Stimulated activated CD4-positive, alpha-beta T cell treated with anti-CD3 and anti-CD28 coated beads, TNF-alpha, amount 100 ng/mL, for 1 hour (primary cell): ENCODE results near the gene CDC42BPG.
A peak's percentile ranks its signal among the peaks of the same experiment; 100 is the strongest.

ENCODE experiments used
- DNase-seq, 3 donors: peaks; one replicate each; pipeline ENCODE4 v3.0.0-alpha.2; 2020; ENCODE audit warnings: low read depth in 3 of 3, low spot score in 1 of 3

Gene CDC42BPG

GRCh38 chr11:64867748-64868462 lies 23.5 kb upstream of the CDC42BPG start:
- DNase-seq, result no peak

- DNase-seq, result no peak
These were observed 21.7 kb upstream of the CDC42BPG start for GRCh38 chr11:64866173-64866491.

DNA sequence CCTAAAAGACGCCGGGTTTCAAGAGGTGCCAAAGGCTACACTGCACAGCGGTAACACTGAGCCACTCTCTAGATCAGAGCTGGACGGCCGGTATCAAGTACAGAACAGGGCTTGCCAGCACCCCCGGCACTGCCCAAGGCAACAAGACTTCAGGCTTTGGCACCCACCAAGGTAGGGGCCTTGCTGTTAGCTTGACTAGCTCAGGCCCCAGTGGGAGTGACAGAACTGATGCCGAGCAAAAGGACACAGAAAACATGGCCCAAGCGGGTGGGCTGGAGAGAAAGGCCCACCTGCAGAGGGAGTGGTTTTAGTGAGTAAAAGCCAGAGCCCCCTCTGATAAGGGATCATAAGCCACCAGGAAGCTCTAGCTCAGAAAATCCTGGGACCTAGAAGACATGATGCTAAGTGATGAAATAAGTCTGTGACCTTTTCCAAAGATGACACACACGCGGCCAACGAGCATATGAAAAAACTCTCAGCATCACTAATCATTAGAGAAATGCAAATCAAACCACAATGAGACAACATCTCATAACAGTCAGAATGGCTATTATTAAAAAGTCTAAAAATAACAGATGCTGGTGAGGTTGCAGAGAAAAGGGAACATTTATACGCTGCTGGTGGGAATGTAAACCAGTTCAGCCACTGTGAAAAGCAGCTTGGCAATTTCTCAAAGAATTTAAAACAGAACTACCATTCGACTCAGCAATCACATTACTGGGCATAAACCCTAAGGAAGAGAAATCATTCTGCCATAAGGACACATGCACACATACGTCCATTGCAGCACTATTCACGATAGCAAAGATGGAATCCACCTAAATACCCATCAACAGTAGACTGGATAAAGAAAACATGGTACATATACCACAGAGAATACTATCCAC lies 21.1 kb upstream of the CDC42BPG start:
- no peak for DNase-seq

DNA sequence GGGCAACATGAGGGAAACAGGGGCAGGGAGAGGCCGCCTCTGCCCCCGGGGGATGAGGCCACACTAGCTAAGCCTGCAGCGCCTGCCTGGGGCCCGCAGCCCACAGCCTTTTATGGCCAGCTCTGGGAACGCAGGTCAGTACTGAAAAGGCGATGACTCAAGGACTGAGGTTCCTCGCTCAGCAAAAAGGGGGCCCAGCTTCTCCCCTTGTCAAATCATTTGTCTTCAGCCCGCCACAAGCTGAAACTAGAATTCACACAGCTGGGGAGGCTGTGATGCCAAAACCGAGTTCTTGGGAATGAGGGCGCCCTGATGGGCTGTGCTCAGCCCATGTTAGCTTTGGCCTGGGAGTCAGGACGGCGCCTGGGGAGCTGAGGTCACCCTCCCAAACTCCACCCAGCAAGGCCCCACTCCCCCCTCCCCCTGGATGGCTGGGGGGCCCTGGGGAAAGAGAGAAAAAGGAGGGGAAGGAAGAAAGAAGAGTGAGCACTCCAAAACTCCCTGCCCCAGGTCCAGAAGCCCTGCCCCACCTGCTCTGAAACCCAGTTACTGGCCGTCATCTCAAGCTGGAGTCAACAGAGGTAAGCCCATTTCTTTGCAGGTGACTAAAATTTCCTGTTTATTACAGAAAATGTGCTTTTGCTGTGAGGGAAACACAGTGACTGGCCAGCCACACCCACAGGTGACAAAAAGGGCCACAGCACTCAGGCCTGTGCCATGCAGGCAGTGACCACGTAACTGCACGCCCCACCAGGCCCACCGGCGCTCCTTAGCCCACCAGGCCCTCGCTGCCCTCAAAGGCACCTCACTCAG lies 20.2 kb upstream of the CDC42BPG start:
- no peak for DNase-seq

GRCh38 chr11:64864135-64864472 lies 19.7 kb upstream of the CDC42BPG start:
- no peak for DNase-seq

DNA sequence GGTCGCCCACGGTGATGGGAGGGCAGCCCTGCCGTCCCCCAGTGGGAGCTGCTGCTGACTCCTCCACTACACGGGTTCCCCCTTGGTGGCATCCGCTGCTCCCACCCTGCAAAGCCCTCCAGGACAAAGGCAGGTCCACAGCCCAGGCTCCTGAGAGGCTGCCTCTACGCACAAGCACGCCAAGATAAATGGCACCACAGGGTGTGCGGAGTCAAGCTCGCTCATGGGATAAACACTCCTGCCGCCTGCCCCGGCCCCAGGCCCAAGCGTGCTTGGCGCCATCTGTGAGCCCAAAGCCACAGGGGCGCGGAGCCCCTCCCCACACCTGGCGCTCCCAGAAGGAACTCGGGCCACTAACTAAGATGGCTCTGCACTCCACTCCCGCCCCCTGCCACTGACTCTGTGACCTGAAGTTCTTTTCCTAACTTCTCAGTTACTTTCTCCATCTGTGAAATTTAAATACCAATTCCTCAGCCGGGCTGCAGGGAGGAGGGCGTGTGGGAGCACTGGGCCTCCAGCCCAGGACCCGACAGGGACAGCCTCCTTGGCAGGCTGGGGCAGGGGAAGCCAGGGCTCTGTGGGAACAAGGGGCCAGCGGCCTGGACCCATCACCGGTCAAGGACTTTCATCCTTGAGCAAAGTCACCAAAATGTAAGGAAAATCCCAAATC lies 19.1 kb upstream of the CDC42BPG start:
- DNase-seq, result no peak

DNA sequence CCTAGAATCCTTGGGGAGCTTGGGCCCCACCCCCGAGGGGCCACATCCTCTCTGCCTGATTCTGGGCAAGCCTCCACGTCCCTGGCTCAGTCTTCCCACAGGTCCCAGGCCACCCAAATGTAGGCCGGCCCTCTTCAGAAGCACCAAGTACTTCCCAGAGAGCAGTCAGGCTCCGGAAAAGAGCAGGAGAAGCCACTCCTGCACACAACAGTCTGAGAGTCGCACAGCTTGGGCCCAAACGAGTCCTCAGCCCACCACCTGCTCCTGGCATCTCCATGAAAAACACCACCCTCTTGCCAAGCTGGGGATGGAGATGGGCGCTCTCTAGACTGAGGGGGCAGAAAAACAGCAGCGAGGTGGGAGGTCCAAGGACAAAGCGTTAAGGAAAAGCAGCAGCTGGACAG lies 18.5 kb upstream of the CDC42BPG start:
- DNase-seq, result no peak

GRCh38 chr11:64861227-64861975 lies 16.9 kb upstream of the CDC42BPG start:
- DNase-seq, result no peak

- no peak for DNase-seq
These were observed 15.3 kb upstream of the CDC42BPG start for GRCh38 chr11:64859542-64860414.

DNA sequence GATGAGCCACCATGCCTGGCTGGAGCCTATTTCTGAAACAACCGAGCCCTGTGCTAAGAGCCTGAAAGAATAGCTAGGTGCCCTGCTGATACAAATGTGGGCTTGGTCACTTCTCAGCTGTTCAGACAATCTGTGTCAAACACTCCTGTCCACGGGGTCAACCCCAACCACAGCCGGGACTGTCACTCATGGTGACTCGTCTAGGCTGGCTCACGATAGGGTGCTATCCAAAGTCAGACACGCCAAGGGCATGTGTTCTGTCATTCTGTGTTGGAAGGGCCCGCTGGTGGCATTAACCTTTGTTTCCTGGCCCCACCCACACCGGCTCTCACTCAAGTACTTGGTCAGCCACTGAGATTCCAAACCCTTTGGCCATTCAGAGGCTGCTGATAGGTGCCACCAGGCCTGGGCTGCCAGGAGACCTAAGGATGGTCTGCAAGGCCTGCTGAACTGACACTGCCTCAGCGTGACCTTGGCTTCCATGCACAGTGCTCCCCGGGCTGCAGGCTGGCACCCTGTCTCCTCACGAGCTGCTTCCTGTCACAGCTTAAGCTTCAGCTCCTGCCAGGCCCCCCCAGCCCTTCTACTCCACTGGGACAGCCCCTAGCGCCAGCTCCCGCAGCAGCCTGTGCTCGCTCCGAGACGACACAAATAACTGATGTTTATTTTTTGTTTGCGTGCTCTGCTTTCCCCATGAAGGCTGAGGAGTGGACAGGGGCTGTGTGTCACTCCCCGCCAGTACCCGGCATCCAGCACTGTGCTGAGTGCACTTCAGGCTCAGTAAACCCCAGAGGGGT lies 14.2 kb upstream of the CDC42BPG start:
- DNase-seq, result peak in 1 of 3 donors; percentile 44

DNA sequence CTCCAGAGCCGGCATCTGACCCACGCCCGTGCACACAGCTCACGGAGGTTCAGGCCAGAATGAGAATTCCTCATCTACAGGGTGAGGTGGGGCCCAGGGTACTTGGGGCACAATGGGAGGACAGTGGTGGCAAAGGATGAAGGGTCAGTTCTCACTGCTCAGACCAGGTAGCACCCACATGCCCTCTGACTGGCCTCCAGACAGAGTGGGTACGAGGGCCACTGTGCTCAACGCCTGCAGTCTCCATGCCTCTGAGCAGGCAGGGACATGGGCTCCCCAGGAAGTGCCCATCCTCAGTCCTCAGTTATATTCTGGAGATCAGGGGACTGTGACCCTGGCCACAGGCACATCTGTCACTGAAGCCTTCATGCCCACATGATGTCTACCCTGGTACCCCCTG lies 13.0 kb upstream of the CDC42BPG start:
- DNase-seq, result no peak

- no peak for DNase-seq
These were observed 12.2 kb upstream of the CDC42BPG start for GRCh38 chr11:64856382-64857227.

DNA sequence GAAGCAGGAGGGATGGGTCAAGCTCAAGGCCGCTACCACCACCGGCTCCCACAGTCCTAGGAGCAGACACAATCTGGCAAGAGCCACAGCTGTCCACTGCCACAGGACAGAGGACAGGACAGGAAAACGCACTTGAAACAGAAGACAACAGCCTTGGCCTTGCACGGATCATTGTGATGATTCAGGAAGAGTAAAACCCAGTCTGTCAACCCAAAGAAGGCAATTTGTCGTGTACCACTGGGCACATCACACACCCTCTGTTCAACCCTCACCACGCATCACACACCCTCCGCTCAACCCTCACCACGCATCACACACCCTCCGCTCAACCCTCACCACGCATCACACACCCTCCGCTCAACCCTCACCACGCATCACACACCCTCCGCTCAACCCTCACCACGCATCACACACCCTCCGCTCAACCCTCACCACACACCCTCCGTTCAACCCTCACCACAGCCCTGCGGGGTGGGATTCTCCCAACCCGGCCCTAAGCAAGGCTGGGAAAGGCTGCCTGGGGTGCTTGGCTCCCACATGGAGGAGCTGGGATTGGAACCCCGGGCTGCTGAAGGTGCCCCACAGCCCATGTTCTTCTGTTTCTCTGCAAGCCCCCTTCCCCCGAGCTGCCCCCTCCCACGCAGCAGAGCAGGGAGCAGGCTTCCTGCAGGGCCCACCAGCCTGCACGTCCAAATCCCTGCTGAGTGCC lies 11.3 kb upstream of the CDC42BPG start:
- no peak for DNase-seq

GRCh38 chr11:64854534-64855502 lies 10.4 kb upstream of the CDC42BPG start:
- no peak for DNase-seq

DNA sequence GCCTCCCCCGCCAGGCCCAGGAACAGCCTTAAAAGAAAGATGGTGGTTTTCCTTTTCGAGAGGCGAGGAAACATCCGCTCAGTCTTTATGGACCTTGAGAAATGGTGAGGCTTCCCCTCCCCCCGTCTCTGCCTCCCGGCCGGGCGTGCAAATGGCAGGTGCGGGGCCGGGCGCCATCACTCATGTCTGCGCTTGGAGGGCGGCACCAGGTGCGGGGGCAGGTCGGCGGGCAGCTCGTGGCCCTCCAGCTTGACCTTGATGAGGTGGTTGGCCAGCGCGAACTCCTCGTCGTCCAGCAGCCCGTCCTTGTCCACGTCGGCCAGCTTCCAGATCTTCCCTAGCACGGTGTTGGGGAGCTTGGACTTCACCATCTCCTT lies 9.7 kb upstream of the CDC42BPG start:
- DNase-seq, result no peak

- no peak for DNase-seq
These were observed 9.3 kb upstream of the CDC42BPG start for GRCh38 chr11:64853709-64854108.
